Measurements from ENCODE around the gene FLNB. TPM values are rescaled to one million over a fixed set of nuclear protein-coding genes. Genes with fewer than 3 reads are reported as not detected.

Gene FLNB
- total RNA-seq, 1 experiment from 2014 or later: 309 TPM

DNA sequence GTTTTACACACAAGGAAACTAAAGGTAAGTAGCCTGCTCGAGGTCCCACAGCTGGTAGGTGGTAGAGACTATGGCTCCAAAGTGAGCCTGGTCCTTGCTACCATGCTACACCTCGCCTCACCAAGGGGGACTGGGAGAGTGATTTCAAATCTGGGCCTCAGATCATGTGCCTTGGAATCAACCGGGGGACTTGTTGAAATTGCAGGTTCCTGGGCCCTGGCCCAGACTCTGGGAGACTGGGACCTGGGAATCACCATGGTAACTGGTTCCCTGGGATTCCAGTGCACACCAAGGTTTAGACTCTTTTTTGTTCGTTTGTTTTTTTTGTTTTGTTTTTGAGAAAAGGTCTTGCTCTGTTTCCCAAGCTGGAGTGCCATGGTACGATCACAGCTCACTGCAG is 181.5 kb downstream of the FLNB start:
- POLR2A ChIA-PET: no interaction called here

GRCh38 chr3:58190291-58190690 is 182.1 kb downstream of the FLNB start:
- H3K36me3 ChIP-seq (ENCODE audit: control insufficient read depth, insufficient read depth, low read length): no peaks in the 10 kb centered on the region
- no peaks in the 10 kb centered on the region for H3K27me3 ChIP-seq (ENCODE audit: control insufficient read depth, insufficient read depth, low read length)
- in situ Hi-C loops (cut with HindIII; ENCODE audit: low pct_unique_long_range_greater_than_20kb, low sequenced_read_pairs) (no loop called here), intact Hi-C loops (cut with micrococcal nuclease; ENCODE audit: unreplicated experiment) (no loop called here)
- H3K4me1 ChIP-seq (ENCODE audit: control insufficient read depth, insufficient read depth, low read length): peaks cover 7% of the 10 kb centered on the region; the same call in 1 of the 2 replicates
- POLR2A ChIA-PET: interaction anchor here (0.5 kb wide), 1 partner anchor 247 kb away, joined by 3 read pairs; no protein-coding TSS in a partner anchor
- CTCF ChIA-PET: no interaction called here
- no TSS peak for BruUV-seq (replicated peaks)
- DNase-seq (ENCODE audit: low read depth, low spot score) (no peak), ATAC-seq (no peak)
- H3K9me3 ChIP-seq (ENCODE audit: control insufficient read depth, insufficient read depth, low read depth, low read length): no peaks in the 10 kb centered on the region
- TF ChIP-seq POLR2AphosphoS5 (IDR thresholded peaks at IDR 0.05; ENCODE audit: low read depth, low read length) (no peak), SIN3A (IDR thresholded peaks at IDR 0.05; ENCODE audit: borderline replicate concordance, insufficient read depth, low read depth, low read length) (no peak), TCF7L2 (IDR thresholded peaks at IDR 0.05; ENCODE audit: low read depth, low read length) (no peak), CTCF (IDR thresholded peaks at IDR 0.05) (no peak)
- TF ChIP-seq, protein P1, sequence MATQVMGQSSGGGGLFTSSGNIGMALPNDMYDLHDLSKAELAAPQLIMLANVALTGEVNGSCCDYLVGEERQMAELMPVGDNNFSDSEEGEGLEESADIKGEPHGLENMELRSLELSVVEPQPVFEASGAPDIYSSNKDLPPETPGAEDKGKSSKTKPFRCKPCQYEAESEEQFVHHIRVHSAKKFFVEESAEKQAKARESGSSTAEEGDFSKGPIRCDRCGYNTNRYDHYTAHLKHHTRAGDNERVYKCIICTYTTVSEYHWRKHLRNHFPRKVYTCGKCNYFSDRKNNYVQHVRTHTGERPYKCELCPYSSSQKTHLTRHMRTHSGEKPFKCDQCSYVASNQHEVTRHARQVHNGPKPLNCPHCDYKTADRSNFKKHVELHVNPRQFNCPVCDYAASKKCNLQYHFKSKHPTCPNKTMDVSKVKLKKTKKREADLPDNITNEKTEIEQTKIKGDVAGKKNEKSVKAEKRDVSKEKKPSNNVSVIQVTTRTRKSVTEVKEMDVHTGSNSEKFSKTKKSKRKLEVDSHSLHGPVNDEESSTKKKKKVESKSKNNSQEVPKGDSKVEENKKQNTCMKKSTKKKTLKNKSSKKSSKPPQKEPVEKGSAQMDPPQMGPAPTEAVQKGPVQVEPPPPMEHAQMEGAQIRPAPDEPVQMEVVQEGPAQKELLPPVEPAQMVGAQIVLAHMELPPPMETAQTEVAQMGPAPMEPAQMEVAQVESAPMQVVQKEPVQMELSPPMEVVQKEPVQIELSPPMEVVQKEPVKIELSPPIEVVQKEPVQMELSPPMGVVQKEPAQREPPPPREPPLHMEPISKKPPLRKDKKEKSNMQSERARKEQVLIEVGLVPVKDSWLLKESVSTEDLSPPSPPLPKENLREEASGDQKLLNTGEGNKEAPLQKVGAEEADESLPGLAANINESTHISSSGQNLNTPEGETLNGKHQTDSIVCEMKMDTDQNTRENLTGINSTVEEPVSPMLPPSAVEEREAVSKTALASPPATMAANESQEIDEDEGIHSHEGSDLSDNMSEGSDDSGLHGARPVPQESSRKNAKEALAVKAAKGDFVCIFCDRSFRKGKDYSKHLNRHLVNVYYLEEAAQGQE (IDR thresholded peaks at IDR 0.05; ENCODE audit: insufficient read depth in 1 of 2, low read depth in 2 of 2, low read length in 1 of 2): no peak
- H3K27ac ChIP-seq (ENCODE audit: low read length): no peak overlapping the region
- no peak overlapping the region for H3K4me3 ChIP-seq (ENCODE audit: low read depth in 2 of 2, low read length in 2 of 2)

More for the DNA sequence above, 181.5 kb downstream of the FLNB start:
- in situ Hi-C loops (cut with HindIII; ENCODE audit: low pct_unique_long_range_greater_than_20kb, low sequenced_read_pairs) (no loop called here), intact Hi-C loops (cut with micrococcal nuclease; ENCODE audit: unreplicated experiment) (loop anchor here (10.0 kb wide), 1 partner anchor 225 kb away; no protein-coding TSS in a partner anchor)
- Histone ChIP-seq H3K9me3 (ENCODE audit: control insufficient read depth, insufficient read depth, low read depth, low read length) (no peaks in the 10 kb centered on the region), H3K27ac (ENCODE audit: low read length) (no peak overlapping the region), H3K4me1 (ENCODE audit: control insufficient read depth, insufficient read depth, low read length) (peaks cover 7% of the 10 kb centered on the region; the same call in 1 of the 2 replicates), H3K36me3 (ENCODE audit: control insufficient read depth, insufficient read depth, low read length) (no peaks in the 10 kb centered on the region), H3K27me3 (ENCODE audit: control insufficient read depth, insufficient read depth, low read length) (no peaks in the 10 kb centered on the region), H3K4me3 (ENCODE audit: low read depth in 2 of 2, low read length in 2 of 2) (no peak overlapping the region)
- ATAC-seq (no peak), DNase-seq (ENCODE audit: low read depth, low spot score) (no peak)
- no TSS peak for BruUV-seq (replicated peaks)
- CTCF ChIA-PET: interaction anchor here (0.6 to 3.0 kb wide), 2 partner anchors 8 to 111 kb away, joined by 3 to 33 read pairs; no protein-coding TSS in a partner anchor
- no peak for TF ChIP-seq CTCF (IDR thresholded peaks at IDR 0.05)
- TF ChIP-seq, protein P1 (IDR thresholded peaks at IDR 0.05; ENCODE audit: insufficient read depth in 1 of 2, low read depth in 2 of 2, low read length in 1 of 2): no peak
- TF ChIP-seq TCF7L2 (IDR thresholded peaks at IDR 0.05; ENCODE audit: low read depth, low read length): no peak
- TF ChIP-seq POLR2AphosphoS5 (IDR thresholded peaks at IDR 0.05; ENCODE audit: low read depth, low read length): no peak
- no peak for TF ChIP-seq SIN3A (IDR thresholded peaks at IDR 0.05; ENCODE audit: borderline replicate concordance, insufficient read depth, low read depth, low read length)

Measured in Panc1 (cell line).